Measurements from ENCODE around the gene RSPH6A.

GRCh38 chr19:45822716-45823115 is 7.6 kb upstream of the RSPH6A start:
- TF ChIP-seq CTCF (IDR thresholded peaks at IDR 0.05): no peak
- TF ChIP-seq POLR2A (IDR thresholded peaks at IDR 0.05): no peak
- no peak for TF ChIP-seq POLR2AphosphoS5 (IDR thresholded peaks at IDR 0.05)
- TF ChIP-seq EP300 (IDR thresholded peaks at IDR 0.05): no peak

Data from upper lobe of left lung (tissue), 4 donors.